NCI-H2196 (cell line): ENCODE results near the gene GJD2.

Experiments
- DNase-seq: peaks from one replicate; lab custom pipeline; 2025; ENCODE audit not compliant: unreplicated experiment; lab: John Stamatoyannopoulos, UW

The GJD2 gene

GRCh38 chr15:34754674-34755418, at the start of gene GJD2:
TSS of gene GJD2 (minus strand) at chr15:34754998. CDS start at chr15:34754488, 510 bp downstream.
- DNase-seq, result no peak

DNA sequence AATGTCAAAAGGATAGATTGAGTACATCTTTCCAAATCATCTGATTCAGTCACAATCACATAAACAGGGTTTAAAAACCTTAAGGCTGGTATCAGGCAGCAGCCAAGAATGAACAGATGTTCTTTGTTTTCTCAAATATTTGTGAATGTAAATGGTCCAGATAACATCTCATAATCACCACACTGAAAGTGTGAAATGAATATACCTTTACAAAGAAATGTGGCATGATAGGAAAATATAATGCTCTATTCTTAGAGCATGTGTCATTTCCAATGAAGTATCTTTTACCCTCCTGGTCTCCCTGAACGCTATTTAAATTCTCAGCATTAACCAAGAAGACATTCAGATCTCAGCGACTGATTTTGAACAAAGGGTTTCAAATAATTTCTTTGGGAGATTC, 49.3 kb upstream of the GJD2 start:
- DNase-seq, result no peak

DNA sequence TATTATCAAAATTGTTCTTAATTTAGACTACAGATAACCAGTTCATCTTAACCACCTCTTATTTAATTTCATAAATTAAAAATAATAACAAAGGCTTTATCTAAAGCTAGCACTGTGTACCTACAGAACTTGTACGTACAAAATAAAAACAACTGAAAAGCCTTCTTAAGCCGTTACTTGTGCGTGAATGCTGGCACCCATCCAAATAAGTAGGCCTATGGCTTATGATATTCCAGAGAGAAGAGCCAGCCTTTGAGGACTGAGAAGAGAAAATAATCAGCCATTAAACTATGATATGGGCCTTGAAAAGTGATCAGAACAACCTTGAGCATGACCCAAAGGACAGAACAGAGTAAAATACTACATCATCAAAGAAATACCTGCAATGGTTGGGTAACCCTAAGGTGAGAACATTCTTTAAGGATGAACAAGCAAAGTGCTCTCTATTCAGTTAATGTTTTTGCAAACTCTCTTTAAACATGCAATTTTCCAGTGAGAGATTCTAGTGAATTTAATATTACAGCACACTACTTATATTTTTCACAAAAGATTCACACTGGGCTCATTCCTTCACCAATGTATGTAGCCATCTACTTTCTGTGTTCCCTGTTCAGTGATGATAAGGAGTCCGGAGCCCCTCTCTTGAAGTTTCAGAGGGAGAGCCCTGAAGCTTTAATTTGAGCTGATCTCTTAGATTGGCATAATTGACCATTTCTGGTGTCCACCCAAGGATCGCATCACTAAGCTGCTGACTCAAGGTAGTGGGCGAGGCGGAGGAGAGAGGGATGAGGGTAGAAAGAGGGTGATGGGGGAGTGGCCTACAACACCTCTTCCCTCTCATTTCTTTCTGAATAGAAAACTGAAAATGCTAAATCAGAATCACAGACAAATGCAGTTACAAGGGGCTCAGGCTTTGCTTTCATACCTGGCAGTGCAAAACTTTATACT, 48.3 kb upstream of the GJD2 start:
- DNase-seq, result no peak

DNA sequence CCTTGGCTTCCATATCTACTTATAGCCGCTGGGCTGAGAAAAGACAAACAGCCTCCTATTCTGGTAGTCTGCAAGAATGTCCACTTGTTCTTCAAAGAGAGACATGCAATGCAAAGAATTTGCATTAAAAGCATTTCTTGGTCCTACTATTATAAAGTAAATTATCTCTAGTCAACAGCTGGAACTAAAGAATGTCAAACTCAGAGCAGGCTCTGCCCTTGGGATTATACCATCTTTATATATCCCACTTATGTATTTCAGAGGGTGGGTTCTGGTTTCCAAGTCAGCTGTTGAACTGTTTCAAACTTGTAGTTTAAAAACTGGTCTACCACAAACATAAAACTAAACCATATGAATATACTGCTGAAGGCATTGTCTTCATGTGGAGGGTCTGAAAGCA, 47.6 kb upstream of the GJD2 start:
- no peak for DNase-seq

GRCh38 chr15:34799149-34800101, 44.6 kb upstream of the GJD2 start:
- peak; percentile 3 for DNase-seq

GRCh38 chr15:34796847-34797435, 42.1 kb upstream of the GJD2 start:
- no peak for DNase-seq

GRCh38 chr15:34795267-34796081, 40.7 kb upstream of the GJD2 start, which contains the start of gene ACTC1:
TSS of gene ACTC1 (minus strand) at chr15:34795549. CDS start at chr15:34794808, 741 bp downstream.
- no peak for DNase-seq

- DNase-seq, result no peak
These were observed 39.9 kb upstream of the GJD2 start for GRCh38 chr15:34794590-34795206.

DNA sequence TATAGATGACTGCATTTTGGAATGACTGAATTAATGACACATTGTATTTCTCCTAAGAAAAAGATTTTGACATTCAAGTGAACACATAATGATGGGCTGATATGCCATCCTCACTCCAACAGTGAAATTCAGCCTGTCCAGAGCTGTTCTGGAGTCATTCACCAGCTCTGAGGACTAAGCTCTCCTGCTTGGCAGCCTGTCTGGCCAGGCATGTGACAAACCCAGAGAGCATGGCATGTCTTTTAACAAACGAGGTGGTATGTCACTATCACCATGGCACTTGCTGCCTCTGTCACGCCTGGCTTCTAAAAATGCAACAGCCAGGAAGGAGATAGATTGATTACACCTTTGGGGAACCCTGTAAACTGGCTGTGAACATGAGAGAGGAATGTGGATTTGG, 39.1 kb upstream of the GJD2 start:
- DNase-seq, result no peak

- no peak for DNase-seq
These were observed 38.3 kb upstream of the GJD2 start for GRCh38 chr15:34793071-34793470.

GRCh38 chr15:34791701-34792100, 36.9 kb upstream of the GJD2 start:
- no peak for DNase-seq

DNA sequence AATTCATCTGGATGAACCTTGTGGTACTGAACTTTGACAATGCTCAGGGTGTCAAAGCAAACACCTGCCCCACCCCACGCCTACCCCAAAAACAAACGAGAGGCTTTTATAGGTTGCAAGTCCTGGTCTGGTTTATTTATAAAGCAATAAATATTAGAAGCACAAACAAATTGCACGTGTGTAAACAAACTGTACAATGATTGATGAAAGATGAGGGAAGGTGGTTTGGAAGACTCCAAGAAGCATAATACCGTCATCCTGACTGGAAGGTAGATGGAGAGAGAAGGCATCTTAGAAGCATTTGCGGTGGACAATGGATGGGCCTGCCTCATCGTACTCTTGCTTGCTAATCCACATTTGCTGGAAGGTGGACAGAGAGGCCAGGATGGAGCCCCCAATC, 35.3 kb upstream of the GJD2 start:
- no peak for DNase-seq

GRCh38 chr15:34789326-34789725, 34.5 kb upstream of the GJD2 start:
- DNase-seq, result no peak

DNA sequence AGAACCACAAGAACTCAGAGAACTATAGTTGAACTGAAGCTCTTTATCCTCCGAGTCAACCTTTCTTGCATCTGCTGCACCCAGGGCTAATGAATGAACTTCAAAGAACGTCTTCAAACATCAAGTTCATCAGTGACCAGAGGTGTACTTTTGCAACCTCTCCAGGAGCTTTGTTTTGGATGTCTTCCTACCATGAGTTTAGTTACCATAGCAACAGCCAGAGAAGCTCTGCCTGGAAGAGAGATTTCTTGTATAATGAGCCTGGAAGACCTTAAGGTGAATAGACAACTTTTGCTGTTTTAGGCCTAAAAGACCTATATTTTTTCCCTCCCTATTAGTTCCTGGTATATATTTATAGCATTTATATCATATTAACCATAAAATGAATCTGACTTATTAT, 31.4 kb upstream of the GJD2 start:
- peak; percentile 1 for DNase-seq

- no peak for DNase-seq
These were observed 29.2 kb upstream of the GJD2 start for GRCh38 chr15:34783991-34784390.

- no peak for DNase-seq
These were observed 28.6 kb upstream of the GJD2 start for GRCh38 chr15:34783431-34783830.

DNA sequence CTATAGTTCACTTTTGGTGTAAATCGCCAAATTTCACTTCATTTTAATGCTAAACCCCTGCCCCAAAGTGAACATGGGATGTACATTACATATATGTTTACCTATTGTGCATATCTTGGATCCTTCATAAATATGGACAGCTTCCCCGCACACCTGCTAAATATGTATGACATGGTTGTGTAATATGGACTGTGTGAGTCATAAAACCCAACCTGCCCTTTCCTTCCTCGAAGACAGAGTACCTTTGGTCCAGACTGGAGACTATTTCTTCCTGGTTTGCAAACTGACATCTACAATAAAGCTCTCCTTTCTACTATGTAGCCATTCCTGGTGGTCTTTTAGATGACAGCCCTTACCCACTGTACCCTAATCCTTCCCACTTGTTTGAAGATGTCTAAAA, 28.1 kb upstream of the GJD2 start:
- no peak for DNase-seq

DNA sequence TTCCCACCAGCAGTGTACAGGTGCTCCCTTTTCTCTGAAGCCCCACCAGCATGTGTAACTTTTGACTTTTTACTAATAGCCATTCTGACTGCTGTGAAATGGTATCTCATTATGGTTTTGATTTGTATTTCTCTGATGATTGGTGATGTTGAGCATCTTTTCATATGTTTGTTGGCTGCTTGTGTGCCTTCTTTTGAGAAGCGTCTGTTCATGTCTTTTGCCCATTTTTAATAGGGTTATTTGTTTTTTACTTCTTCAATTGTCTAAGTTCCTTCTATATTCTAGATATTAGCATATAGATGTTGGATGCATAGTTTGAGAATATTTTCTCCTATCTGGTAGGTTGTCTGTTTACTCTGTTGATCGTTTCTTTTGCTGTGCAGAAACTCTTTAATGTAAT, 25.9 kb upstream of the GJD2 start:
- no peak for DNase-seq

GRCh38 chr15:34776606-34777105, 21.9 kb upstream of the GJD2 start:
- no peak for DNase-seq
